ENCODE measurements around the gene MTHFD2L. TPM values are rescaled to one million over a fixed set of nuclear protein-coding genes. Genes with fewer than 3 reads are reported as not detected.

MTHFD2L gene
- total and polyA plus RNA-seq, 9 of the 15 experiments (the other 6 are each of a cell fraction or from before 2014, with no cell fraction given): 10.0 to 39.0 (median 26.0) TPM

DNA sequence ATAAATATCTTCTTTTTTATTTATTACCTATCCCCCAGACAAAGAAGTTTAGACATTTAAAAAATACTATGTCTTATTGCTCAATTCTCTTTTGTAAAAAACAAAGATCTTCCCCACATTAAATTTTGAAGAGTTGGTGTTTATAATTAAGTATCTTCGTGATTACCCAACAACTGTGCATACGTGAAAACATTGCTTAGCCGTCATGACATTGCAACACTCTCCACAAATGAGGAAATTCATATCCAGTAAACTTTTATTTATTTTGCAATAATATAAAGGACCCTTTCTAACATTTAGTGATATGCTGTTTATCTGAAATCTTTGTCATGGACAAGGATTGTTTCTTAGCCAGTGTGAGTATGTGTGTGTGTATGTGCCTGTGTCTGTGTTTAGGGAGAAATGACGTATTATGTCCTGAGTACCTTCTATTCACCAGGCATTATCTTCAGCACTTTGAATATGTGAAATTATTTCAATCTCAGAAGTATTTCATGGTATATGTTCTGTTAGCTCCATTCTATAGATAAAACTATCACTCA lies 180.9 kb downstream of the MTHFD2L start:
- Histone ChIP-seq H3K4me1 (replicated peaks in 1 of 2; ENCODE audit: control insufficient read depth in 2 of 2, insufficient read depth in 2 of 2, low read length in 2 of 2) (peaks cover 2 to 6% of the 10 kb centered on the region in 2 experiments; a peak in 4 of 5 replicates), H3K9me1 (ENCODE audit: control insufficient read depth, insufficient read depth, low read length) (no peaks in the 10 kb centered on the region), H3K4me3 (no peak overlapping the region), H4K20me1 (replicated peaks; ENCODE audit: control insufficient read depth, insufficient read depth, low read length) (no peaks in the 10 kb centered on the region), H2AFZ (ENCODE audit: low read depth, low read length) (no peak overlapping the region), H3K9ac (ENCODE audit: insufficient read depth in 1 of 2, low read depth in 2 of 2, low read length in 2 of 2) (no peak overlapping the region), H3K79me2 (ENCODE audit: control insufficient read depth, insufficient read depth, low read length) (no peaks in the 10 kb centered on the region), H3K27me3 (ENCODE audit: control insufficient read depth in 2 of 2, insufficient read depth in 2 of 2, low read length in 2 of 2) (no peaks in the 10 kb centered on the region), H3K27ac (ENCODE audit: extremely low read depth, low read depth, low read length) (no peak overlapping the region), H3K9me3 (replicated peaks; ENCODE audit: control insufficient read depth, insufficient read depth, low read depth, low read length) (peaks cover 2% of the 10 kb centered on the region), H3K4me2 (ENCODE audit: insufficient read depth, low read length) (no peak overlapping the region), H3K36me3 (ENCODE audit: control insufficient read depth, insufficient read depth, low read length) (no peaks in the 10 kb centered on the region)
- ChIA-PET POLR2A (no interaction called here), CTCF (ENCODE audit: low intra/inter-chr PET ratio) (no interaction called here)
- 65% methylated on average over 4 of the region's 4 CpGs for WGBS (ENCODE audit: insufficient coverage, low coverage, missing lambda C conversion rate)
- ATAC-seq (no peak), DNase-seq (ENCODE audit: extremely low read depth in 1 of 4, low spot score in 3 of 4) (no peak), FAIRE-seq (no peak)
- no peak for TF ChIP-seq MYBL2 (IDR thresholded peaks at IDR 0.05; ENCODE audit: low read depth)
- TF ChIP-seq MYBL2 (CRISPR knock-in tag; IDR thresholded peaks at IDR 0.05; ENCODE audit: borderline replicate concordance): no peak
- TF ChIP-seq, protein P1, sequence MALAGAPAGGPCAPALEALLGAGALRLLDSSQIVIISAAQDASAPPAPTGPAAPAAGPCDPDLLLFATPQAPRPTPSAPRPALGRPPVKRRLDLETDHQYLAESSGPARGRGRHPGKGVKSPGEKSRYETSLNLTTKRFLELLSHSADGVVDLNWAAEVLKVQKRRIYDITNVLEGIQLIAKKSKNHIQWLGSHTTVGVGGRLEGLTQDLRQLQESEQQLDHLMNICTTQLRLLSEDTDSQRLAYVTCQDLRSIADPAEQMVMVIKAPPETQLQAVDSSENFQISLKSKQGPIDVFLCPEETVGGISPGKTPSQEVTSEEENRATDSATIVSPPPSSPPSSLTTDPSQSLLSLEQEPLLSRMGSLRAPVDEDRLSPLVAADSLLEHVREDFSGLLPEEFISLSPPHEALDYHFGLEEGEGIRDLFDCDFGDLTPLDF (CRISPR knock-in tag; IDR thresholded peaks at IDR 0.05): no peak
- no peak for TF ChIP-seq E2F3 (CRISPR knock-in tag; IDR thresholded peaks at IDR 0.05)
- no peak for TF ChIP-seq FOXP1 (CRISPR knock-in tag; IDR thresholded peaks at IDR 0.05)
- TF ChIP-seq RHOXF2B (CRISPR knock-in tag; conservative IDR thresholded peaks at IDR 0.05): no peak
- no peak for TF ChIP-seq TGIF2 (CRISPR knock-in tag; IDR thresholded peaks at IDR 0.05)
- peak; percentile 86 for TF ChIP-seq CEBPB (tag; IDR thresholded peaks at IDR 0.05)
- no peak for TF ChIP-seq CEBPG (CRISPR knock-in tag; IDR thresholded peaks at IDR 0.05)
- TF ChIP-seq CEBPG (tag; conservative IDR thresholded peaks at IDR 0.05 in 1 of 2, IDR thresholded peaks at IDR 0.05 in 1 of 2): peak; percentile 42 to 53; a peak in 1 of 4 replicates
- TF ChIP-seq HNRNPH1 (optimal IDR thresholded peaks at IDR 0.05; ENCODE audit: low read depth, low read length): peak; percentile 40
- TF ChIP-seq ZNF57 (CRISPR knock-in tag; IDR thresholded peaks at IDR 0.05): no peak
- BruUV-seq (replicated peaks): no TSS peak
- intact Hi-C loops (cut with micrococcal nuclease) (loop anchor here (10.0 kb wide), 1 partner anchor 624 kb away; no protein-coding TSS in a partner anchor), in situ Hi-C loops (cut with MboI) (no loop called here)

Measured in K562 (cell line).